Upper lobe of right lung (tissue), 1 donor: Measurements from ENCODE around the gene SARDH. TPM values are rescaled to one million over a fixed set of nuclear protein-coding genes. Genes with fewer than 3 reads are reported as not detected.

Experiments used
- ATAC-seq: fragments of 200-7000 bp; cut with Tn5 transposase; one replicate; pipeline ENCODE4 v1.9.1; 2020; ENCODE audit warnings: mild to moderate bottlenecking, moderate library complexity
- DNase-seq: peaks from one replicate; pipeline ENCODE4 v3.0.0-alpha.2; 2020
- H3K27ac ChIP-seq: fragments of 200-600 bp; one replicate; pipeline ENCODE4 v1.8.0; 2022
- H3K27me3 ChIP-seq: fragments of 200-600 bp; one replicate; pipeline ENCODE4 v1.8.0; 2022; ENCODE audit warnings: mild to moderate bottlenecking
- H3K36me3 ChIP-seq: fragments of 200-600 bp; one replicate; pipeline ENCODE4 v1.8.0; 2022
- H3K4me1 ChIP-seq: fragments of 200-600 bp; one replicate; pipeline ENCODE4 v1.8.0; 2022
- H3K4me3 ChIP-seq: fragments of 200-600 bp; one replicate; pipeline ENCODE4 v1.8.0; 2022; ENCODE audit warnings: mild to moderate bottlenecking
- H3K9me3 ChIP-seq: fragments of 200-600 bp; one replicate; pipeline ENCODE4 v1.8.0; 2022
- CTCF ChIP-seq: fragments of 200-600 bp; IDR thresholded peaks from one replicate; pipeline ENCODE4 v1.8.0; 2022; ENCODE audit warnings: antibody characterized with exemption
- intact Hi-C: fragments of 100-400 bp; cut with DNase I; formaldehyde crosslinking; loops from one replicate; pipeline ENCODE4 v1.11.0; 2022
- total RNA-seq: library from RNA; stranded (reverse); fragmentation: NEBNext Ultra II Directional; extraction: Animal tissue kit (Norgen Biotek cat#: 25700); gene quantifications from one replicate; pipeline ENCODE4 v1.2.1, GENCODE V29; 2021
- donor health status: DM: no; HTN: yes; CAD: no; lungs with severe emphysema.

The SARDH gene
- total RNA-seq, 1 donor from 2014 or later: 6.8 TPM

GRCh38 chr9:133681658-133682306, 56.4 kb downstream of the SARDH start:
- no peaks in the 10 kb centered on the region for H3K9me3 ChIP-seq
- TF ChIP-seq CTCF: no peak
- no peak for DNase-seq
- no peaks in the 10 kb centered on the region for H3K36me3 ChIP-seq
- no peak for ATAC-seq
- H3K4me1 ChIP-seq: peaks cover 25% of the 10 kb centered on the region
- no peak overlapping the region for H3K4me3 ChIP-seq
- no peak overlapping the region for H3K27ac ChIP-seq
- H3K27me3 ChIP-seq: no peaks in the 10 kb centered on the region
- intact Hi-C loops: no loop called here

- peaks cover 31% of the 10 kb centered on the region for H3K4me1 ChIP-seq
- no peaks in the 10 kb centered on the region for H3K36me3 ChIP-seq
- no peak overlapping the region for H3K4me3 ChIP-seq
- no peak overlapping the region for H3K27ac ChIP-seq
- no peak for TF ChIP-seq CTCF
- intact Hi-C loops: no loop called here
- DNase-seq (no peak), ATAC-seq (no peak)
- no peaks in the 10 kb centered on the region for H3K27me3 ChIP-seq
- H3K9me3 ChIP-seq: no peaks in the 10 kb centered on the region
Observed at GRCh38 chr9:133680976-133681657, 57.0 kb downstream of the SARDH start.

- ATAC-seq: no peak
- DNase-seq: no peak
- TF ChIP-seq CTCF: no peak
- Histone ChIP-seq H3K27me3 (no peaks in the 10 kb centered on the region), H3K27ac (no peak overlapping the region), H3K4me3 (no peak overlapping the region), H3K9me3 (no peaks in the 10 kb centered on the region), H3K4me1 (peaks cover 31% of the 10 kb centered on the region), H3K36me3 (no peaks in the 10 kb centered on the region)
- intact Hi-C loops: no loop called here
Observed at GRCh38 chr9:133680250-133680975, 57.7 kb downstream of the SARDH start.

GRCh38 chr9:133679466-133680061, 58.6 kb downstream of the SARDH start:
- Histone ChIP-seq H3K36me3 (no peaks in the 10 kb centered on the region), H3K4me1 (peaks cover 29% of the 10 kb centered on the region), H3K27me3 (no peaks in the 10 kb centered on the region), H3K27ac (no peak overlapping the region), H3K9me3 (no peaks in the 10 kb centered on the region), H3K4me3 (no peak overlapping the region)
- intact Hi-C loops: no loop called here
- ATAC-seq (no peak), DNase-seq (no peak)
- TF ChIP-seq CTCF: no peak

- DNase-seq (no peak), ATAC-seq (no peak)
- TF ChIP-seq CTCF: no peak
- Histone ChIP-seq H3K9me3 (no peaks in the 10 kb centered on the region), H3K4me3 (no peak overlapping the region), H3K4me1 (peaks cover 24% of the 10 kb centered on the region), H3K27me3 (no peaks in the 10 kb centered on the region), H3K27ac (no peak overlapping the region), H3K36me3 (no peaks in the 10 kb centered on the region)
- intact Hi-C loops: no loop called here
Observed at GRCh38 chr9:133679056-133679455, 59.1 kb downstream of the SARDH start.
